Brain microvascular endothelial cell (primary cell): ENCODE data around the gene ROS1.

Experiments
- DNase-seq: peaks from one replicate; pipeline ENCODE4 v3.0.0-alpha.2; 2020
- H3K27ac ChIP-seq: fragments of 250-450 bp; sonication (Bioruptor Pico); 2 replicates; pipeline ENCODE4 v1.5.1; 2020; ENCODE audit warnings: mild to moderate bottlenecking, moderate library complexity
- H3K27me3 ChIP-seq: fragments of 250-450 bp; sonication (Bioruptor Pico); replicated peaks from 2 replicates; pipeline ENCODE4 v1.5.1; 2020; ENCODE audit warnings: mild to moderate bottlenecking
- H3K36me3 ChIP-seq: fragments of 250-450 bp; sonication (Bioruptor Pico); replicated peaks from 2 replicates; pipeline ENCODE4 v1.5.1; 2020; ENCODE audit warnings: mild to moderate bottlenecking
- H3K4me3 ChIP-seq: 2 replicates; pipeline ENCODE4 v1.5.1; 2011; ENCODE audit warnings: low read depth, mild to moderate bottlenecking, control low read depth, low read length, moderate library complexity
- CTCF ChIP-seq: IDR thresholded peaks from 2 replicates; pipeline ENCODE4 v1.5.1; 2011; ENCODE audit warnings: low read depth, mild to moderate bottlenecking, moderate library complexity, low read length, control low read depth, inconsistent platforms; ENCODE audit errors: missing control alignments
- in situ Hi-C: cut with HindIII; loops from 2 replicates; pipeline ENCODE4 v1.10.0; 2017; ENCODE audit warnings: low sequenced_read_pairs, low pct_ligation_motif_present

ROS1 gene

GRCh38 chr6:117432273-117432672 lies 6.5 kb upstream of the ROS1 start:
- H3K27me3 ChIP-seq, result no peaks in the 10 kb centered on the region
- no peaks in the 10 kb centered on the region for H3K36me3 ChIP-seq
- H3K4me3 ChIP-seq, result no peak overlapping the region
- TF ChIP-seq CTCF, result no peak
- no peak overlapping the region for H3K27ac ChIP-seq
- no peak for DNase-seq
- in situ Hi-C loops, result no loop called here

- in situ Hi-C loops, result no loop called here
- TF ChIP-seq CTCF, result no peak
- Histone ChIP-seq H3K36me3 (no peaks in the 10 kb centered on the region), H3K27me3 (no peaks in the 10 kb centered on the region), H3K4me3 (no peak overlapping the region), H3K27ac (no peak overlapping the region)
- no peak for DNase-seq
Observed at GRCh38 chr6:117423754-117424153, 2.0 kb downstream of the ROS1 start.

GRCh38 chr6:117418320-117418719 lies 7.4 kb downstream of the ROS1 start:
- Histone ChIP-seq H3K4me3 (no peak overlapping the region), H3K27ac (no peak overlapping the region), H3K27me3 (no peaks in the 10 kb centered on the region), H3K36me3 (no peaks in the 10 kb centered on the region)
- no peak for DNase-seq
- no peak for TF ChIP-seq CTCF
- in situ Hi-C loops, result no loop called here

GRCh38 chr6:117417851-117418250 lies 7.9 kb downstream of the ROS1 start:
- no peaks in the 10 kb centered on the region for H3K36me3 ChIP-seq
- no peak for TF ChIP-seq CTCF
- no peak overlapping the region for H3K4me3 ChIP-seq
- in situ Hi-C loops, result no loop called here
- no peaks in the 10 kb centered on the region for H3K27me3 ChIP-seq
- no peak for DNase-seq
- no peak overlapping the region for H3K27ac ChIP-seq

GRCh38 chr6:117414770-117415169 lies 11.0 kb downstream of the ROS1 start:
- H3K36me3 ChIP-seq, result no peaks in the 10 kb centered on the region
- in situ Hi-C loops, result no loop called here
- no peak for DNase-seq
- no peak overlapping the region for H3K27ac ChIP-seq
- H3K4me3 ChIP-seq, result no peak overlapping the region
- no peak for TF ChIP-seq CTCF
- no peaks in the 10 kb centered on the region for H3K27me3 ChIP-seq

GRCh38 chr6:117411474-117411873 lies 14.3 kb downstream of the ROS1 start:
- TF ChIP-seq CTCF, result no peak
- Histone ChIP-seq H3K4me3 (no peak overlapping the region), H3K27ac (no peak overlapping the region), H3K36me3 (no peaks in the 10 kb centered on the region), H3K27me3 (no peaks in the 10 kb centered on the region)
- DNase-seq, result no peak
- in situ Hi-C loops, result no loop called here
